HL-60 (cell line): Measurements from ENCODE around the gene MOGAT3.

Source experiments
- DNase-seq, 2 experiments: peaks; one replicate each; pipeline ENCODE4 v3.0.0-alpha.2; 2010 to 2020; ENCODE audit warnings: low read depth in 1 of 2, low spot score in 1 of 2
- H3K27ac ChIP-seq: fragments of 250-450 bp; sonication (Bioruptor Pico); replicated peaks from 2 replicates; pipeline ENCODE4 v1.5.1; 2020; ENCODE audit warnings: mild to moderate bottlenecking, moderate library complexity
- H3K27me3 ChIP-seq: fragments of 250-450 bp; sonication (Bioruptor Pico); 2 replicates; pipeline ENCODE4 v1.5.1; 2021; ENCODE audit warnings: mild to moderate bottlenecking, moderate library complexity; ENCODE audit not compliant: insufficient read depth, poor library complexity, severe bottlenecking
- H3K4me3 ChIP-seq: replicated peaks from 2 replicates; pipeline ENCODE4 v1.5.1; 2011; ENCODE audit warnings: mild to moderate bottlenecking, control low read depth, low read length; ENCODE audit not compliant: insufficient read depth
- GABPA ChIP-seq: IDR thresholded peaks from 2 replicates; pipeline ENCODE4 v1.6.1; 2012; ENCODE audit warnings: low read depth
- POLR2AphosphoS5 ChIP-seq: IDR thresholded peaks from 2 replicates; pipeline ENCODE4 v1.6.1; 2012; ENCODE audit warnings: low read depth
- SPI1 ChIP-seq: IDR thresholded peaks from 2 replicates; pipeline ENCODE4 v1.6.1; 2012; ENCODE audit warnings: low read depth, mild to moderate bottlenecking, borderline replicate concordance
- TF ChIP-seq, protein P1 (sequence below): IDR thresholded peaks from 2 replicates; pipeline ENCODE4 v1.6.1; 2012; ENCODE audit warnings: low read depth; ENCODE audit not compliant: insufficient replicate concordance
- TF ChIP-seq, protein P2 (sequence below): IDR thresholded peaks from one replicate; pipeline ENCODE4 v1.5.1; 2011; ENCODE audit warnings: low read length, control low read depth, inconsistent platforms; ENCODE audit not compliant: insufficient read depth

MOGAT3 gene

DNA sequence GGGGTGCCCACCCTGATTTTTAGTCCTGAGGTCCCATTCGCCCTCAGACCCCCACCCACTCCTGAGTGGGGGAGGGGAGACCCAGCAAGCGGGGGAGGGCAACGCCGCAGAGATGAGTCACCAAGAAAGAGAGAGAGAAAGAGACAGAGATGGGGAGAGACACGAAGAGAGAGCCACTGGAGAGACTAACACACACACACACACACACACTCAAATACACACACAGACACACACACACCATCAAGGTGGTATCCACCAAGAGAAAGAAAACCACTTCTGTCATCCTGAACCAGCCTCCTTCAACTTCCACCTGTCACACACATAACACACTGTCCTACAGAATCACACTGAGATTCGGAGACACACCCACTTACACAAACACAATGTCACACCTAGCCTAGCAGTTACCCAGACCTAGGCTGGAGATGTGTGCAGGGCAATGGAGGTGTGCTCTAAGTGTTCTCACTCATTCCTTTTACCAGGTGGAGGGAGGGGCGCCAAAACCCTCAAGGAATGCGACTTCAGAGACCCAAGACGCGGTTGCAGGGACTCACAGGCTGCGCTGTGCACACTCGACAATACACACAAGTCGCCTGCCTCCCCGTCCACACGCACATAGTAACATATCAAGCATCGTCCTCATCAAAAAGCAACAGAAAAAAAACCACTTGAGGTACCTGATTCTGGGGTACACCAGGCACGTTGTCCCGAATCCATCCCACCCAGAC is 31.6 kb downstream of the MOGAT3 start:
- H3K27me3 ChIP-seq, result peaks cover 83% of the 10 kb centered on the region
- DNase-seq, result no peak
- TF ChIP-seq, protein P1, sequence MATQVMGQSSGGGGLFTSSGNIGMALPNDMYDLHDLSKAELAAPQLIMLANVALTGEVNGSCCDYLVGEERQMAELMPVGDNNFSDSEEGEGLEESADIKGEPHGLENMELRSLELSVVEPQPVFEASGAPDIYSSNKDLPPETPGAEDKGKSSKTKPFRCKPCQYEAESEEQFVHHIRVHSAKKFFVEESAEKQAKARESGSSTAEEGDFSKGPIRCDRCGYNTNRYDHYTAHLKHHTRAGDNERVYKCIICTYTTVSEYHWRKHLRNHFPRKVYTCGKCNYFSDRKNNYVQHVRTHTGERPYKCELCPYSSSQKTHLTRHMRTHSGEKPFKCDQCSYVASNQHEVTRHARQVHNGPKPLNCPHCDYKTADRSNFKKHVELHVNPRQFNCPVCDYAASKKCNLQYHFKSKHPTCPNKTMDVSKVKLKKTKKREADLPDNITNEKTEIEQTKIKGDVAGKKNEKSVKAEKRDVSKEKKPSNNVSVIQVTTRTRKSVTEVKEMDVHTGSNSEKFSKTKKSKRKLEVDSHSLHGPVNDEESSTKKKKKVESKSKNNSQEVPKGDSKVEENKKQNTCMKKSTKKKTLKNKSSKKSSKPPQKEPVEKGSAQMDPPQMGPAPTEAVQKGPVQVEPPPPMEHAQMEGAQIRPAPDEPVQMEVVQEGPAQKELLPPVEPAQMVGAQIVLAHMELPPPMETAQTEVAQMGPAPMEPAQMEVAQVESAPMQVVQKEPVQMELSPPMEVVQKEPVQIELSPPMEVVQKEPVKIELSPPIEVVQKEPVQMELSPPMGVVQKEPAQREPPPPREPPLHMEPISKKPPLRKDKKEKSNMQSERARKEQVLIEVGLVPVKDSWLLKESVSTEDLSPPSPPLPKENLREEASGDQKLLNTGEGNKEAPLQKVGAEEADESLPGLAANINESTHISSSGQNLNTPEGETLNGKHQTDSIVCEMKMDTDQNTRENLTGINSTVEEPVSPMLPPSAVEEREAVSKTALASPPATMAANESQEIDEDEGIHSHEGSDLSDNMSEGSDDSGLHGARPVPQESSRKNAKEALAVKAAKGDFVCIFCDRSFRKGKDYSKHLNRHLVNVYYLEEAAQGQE, result no peak
- TF ChIP-seq POLR2AphosphoS5 (no peak), GABPA (no peak), SPI1 (no peak)
- TF ChIP-seq, protein P2, sequence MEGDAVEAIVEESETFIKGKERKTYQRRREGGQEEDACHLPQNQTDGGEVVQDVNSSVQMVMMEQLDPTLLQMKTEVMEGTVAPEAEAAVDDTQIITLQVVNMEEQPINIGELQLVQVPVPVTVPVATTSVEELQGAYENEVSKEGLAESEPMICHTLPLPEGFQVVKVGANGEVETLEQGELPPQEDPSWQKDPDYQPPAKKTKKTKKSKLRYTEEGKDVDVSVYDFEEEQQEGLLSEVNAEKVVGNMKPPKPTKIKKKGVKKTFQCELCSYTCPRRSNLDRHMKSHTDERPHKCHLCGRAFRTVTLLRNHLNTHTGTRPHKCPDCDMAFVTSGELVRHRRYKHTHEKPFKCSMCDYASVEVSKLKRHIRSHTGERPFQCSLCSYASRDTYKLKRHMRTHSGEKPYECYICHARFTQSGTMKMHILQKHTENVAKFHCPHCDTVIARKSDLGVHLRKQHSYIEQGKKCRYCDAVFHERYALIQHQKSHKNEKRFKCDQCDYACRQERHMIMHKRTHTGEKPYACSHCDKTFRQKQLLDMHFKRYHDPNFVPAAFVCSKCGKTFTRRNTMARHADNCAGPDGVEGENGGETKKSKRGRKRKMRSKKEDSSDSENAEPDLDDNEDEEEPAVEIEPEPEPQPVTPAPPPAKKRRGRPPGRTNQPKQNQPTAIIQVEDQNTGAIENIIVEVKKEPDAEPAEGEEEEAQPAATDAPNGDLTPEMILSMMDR, result no peak
- no peak overlapping the region for H3K27ac ChIP-seq
- H3K4me3 ChIP-seq, result no peak overlapping the region

DNA sequence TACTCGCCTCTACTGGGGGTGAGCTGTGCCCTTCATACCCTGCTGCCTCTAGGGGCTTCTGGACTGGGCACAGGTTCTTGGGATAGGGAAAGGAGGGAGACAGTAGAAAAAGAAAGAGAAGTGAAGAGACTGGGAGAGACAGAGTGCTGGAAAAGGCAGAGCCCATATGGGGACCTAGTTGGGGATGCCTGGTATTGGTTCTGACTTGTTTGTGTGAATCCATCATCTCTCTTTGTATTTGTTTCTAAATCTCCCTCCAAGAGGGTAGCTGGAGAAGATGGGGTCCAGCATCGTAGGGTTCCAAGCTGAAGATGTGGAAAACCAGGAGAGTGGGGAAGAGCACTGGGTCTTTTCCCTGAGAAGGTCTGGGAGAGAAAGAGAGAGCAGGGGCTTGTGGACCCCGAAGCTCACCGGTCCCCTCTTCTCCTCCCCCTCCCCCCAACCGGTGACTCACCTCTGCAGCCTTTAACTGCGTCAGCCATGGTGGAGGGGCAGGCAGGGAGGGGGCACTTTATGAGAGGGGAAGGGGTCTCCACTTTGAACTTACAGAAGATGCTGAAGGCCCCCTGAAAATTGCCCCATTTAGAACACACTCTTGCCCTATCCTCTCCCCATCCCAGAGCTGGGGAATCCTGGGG is 32.3 kb downstream of the MOGAT3 start:
- Histone ChIP-seq H3K27ac (no peak overlapping the region), H3K4me3 (no peak overlapping the region), H3K27me3 (peaks cover 81% of the 10 kb centered on the region)
- DNase-seq, result no peak
- TF ChIP-seq, protein P1, result no peak
- TF ChIP-seq POLR2AphosphoS5 (no peak), GABPA (no peak), SPI1 (no peak)
- TF ChIP-seq, protein P2, result no peak

DNA sequence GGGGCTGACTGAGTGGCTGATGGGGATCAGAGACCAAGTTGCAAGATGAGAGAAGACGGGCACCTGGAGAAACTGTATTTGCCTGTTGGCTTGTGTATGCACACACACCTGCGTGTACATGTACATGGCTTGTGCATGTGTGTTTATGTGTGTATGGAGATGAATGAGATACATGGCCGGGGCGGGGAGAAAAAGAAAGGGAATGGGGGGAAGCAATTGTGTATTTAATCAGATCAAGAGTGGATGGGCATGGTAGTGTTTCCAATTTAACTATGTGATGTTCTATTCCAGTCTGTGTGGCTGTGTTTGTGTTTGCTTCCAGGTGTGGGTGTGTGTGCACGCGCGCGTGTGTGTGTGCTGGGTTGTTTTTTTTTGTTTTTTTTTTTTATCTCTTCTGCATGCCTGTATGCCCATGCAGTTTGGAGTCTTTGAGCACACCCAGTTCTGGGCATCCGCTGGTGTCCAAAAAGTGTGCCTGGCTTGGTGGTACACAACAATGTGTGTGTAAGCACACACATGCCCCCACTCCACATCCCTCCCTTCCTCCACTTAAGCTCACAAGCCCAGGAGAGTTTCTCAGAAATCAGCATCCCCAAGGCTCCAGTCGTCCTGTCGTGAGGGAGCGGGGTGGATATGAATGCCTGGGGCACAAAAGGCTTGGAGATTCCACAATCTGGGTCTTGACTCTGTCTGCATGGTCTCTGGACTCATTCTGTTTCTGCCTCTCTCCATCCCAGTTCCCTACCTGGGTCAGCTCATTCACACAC is 33.0 kb downstream of the MOGAT3 start:
- Histone ChIP-seq H3K27me3 (peaks cover 77% of the 10 kb centered on the region), H3K27ac (no peak overlapping the region), H3K4me3 (no peak overlapping the region)
- TF ChIP-seq GABPA, result no peak
- no peak for DNase-seq
